K562 (cell line): ENCODE data around the gene ZNF891. TPM values are rescaled to one million over a fixed set of nuclear protein-coding genes. Genes with fewer than 3 reads are reported as not detected.
A peak's percentile ranks its signal among the peaks of the same experiment; 100 is the strongest.

ENCODE experiments used
- C11orf30 ChIP-seq: fragments of 450-650 bp; IDR thresholded peaks from 2 replicates; pipeline ENCODE4 v1.6.1; 2016; ENCODE audit warnings: low read depth, mild to moderate bottlenecking
- MCM3 ChIP-seq: fragments of 450-650 bp; IDR thresholded peaks from 2 replicates; pipeline ENCODE4 v1.6.1; 2016
- MTA2 ChIP-seq: fragments of 450-650 bp; IDR thresholded peaks from 2 replicates; pipeline ENCODE4 v1.6.1; 2016; ENCODE audit warnings: low read depth
- TSHZ1 ChIP-seq: fragments of 250-450 bp; sonication (Bioruptor Pico); IDR thresholded peaks from 2 replicates; pipeline ENCODE4 v1.4.0; 2020; ENCODE audit warnings: mild to moderate bottlenecking, moderate library complexity
- U2AF2 ChIP-seq: fragments of 200-400 bp; formaldehyde crosslinking; optimal IDR thresholded peaks from 2 replicates; pipeline ENCODE3; 2017; ENCODE audit warnings: low read depth, mild to moderate bottlenecking, low read length
- ZEB2 ChIP-seq: fragments of 450-650 bp; IDR thresholded peaks from 2 replicates; pipeline ENCODE4 v1.6.1; 2016
- ZNF280A ChIP-seq: fragments of 450-650 bp; IDR thresholded peaks from 2 replicates; pipeline ENCODE4 v1.6.1; 2018; ENCODE audit warnings: mild to moderate bottlenecking, low read depth; ENCODE audit not compliant: partially characterized antibody
- ZNF280B ChIP-seq: fragments of 250-450 bp; sonication (Bioruptor Pico); IDR thresholded peaks from 2 replicates; pipeline ENCODE4 v1.5.1; 2021; ENCODE audit warnings: mild to moderate bottlenecking
- ZNF347 ChIP-seq: fragments of 450-650 bp; formaldehyde crosslinking; IDR thresholded peaks from 2 replicates; pipeline ENCODE4 v1.4.0; 2020; ENCODE audit warnings: low read depth, mild to moderate bottlenecking, moderate library complexity
- ZNF444 ChIP-seq: fragments of 250-450 bp; sonication (Bioruptor Pico); IDR thresholded peaks from 2 replicates; pipeline ENCODE4 v1.4.0; 2020; ENCODE audit warnings: mild to moderate bottlenecking, moderate library complexity
- ZNF445 ChIP-seq: fragments of 250-450 bp; sonication (Bioruptor Pico); IDR thresholded peaks from 2 replicates; pipeline ENCODE4 v1.4.0; 2020; ENCODE audit warnings: low read depth, mild to moderate bottlenecking, moderate library complexity
- polyA plus RNA-seq, 8 experiments: library from polyadenylated mRNA; depleted of rRNA in 4 of 8; stranded (reverse) in 5 of 8; unstranded in 3 of 8; fragments of >200 nt; fragmentation: Nextera tagmentation in 2 of 8; fragmentation: Illumina TruSeq in 1 of 8; extraction: Ambion mirVana in 2 of 8; extraction: Trizol in 1 of 8; gene quantifications; 2 replicates each; pipeline versions ENCODE4 v1.2.1 to v1.2.3, GENCODE V29; 2011 to 2014; ENCODE audit warnings: inconsistent platforms in 1 of 8, missing spikeins in 1 of 8
- total RNA-seq, 7 experiments: library from RNA; depleted of rRNA in 6 of 7; stranded (reverse); fragments of >200 nt in 6 of 7; fragmentation: Illumina TruSeq in 2 of 7; extraction: Trizol in 2 of 7; gene quantifications; 2 replicates each; pipeline versions ENCODE4 v1.2.1 to v1.2.3, GENCODE V29; 2011 to 2021; ENCODE audit warnings: low replicate concordance in 1 of 7
- TF ChIP-seq, protein P1 (sequence below): fragments of 450-650 bp; formaldehyde crosslinking; IDR thresholded peaks from 2 replicates; pipeline ENCODE4 v1.4.0; 2020; ENCODE audit warnings: mild to moderate bottlenecking, moderate library complexity

The ZNF891 gene
- total and polyA plus RNA-seq, 9 of the 15 experiments (the other 6 are each of a cell fraction or from before 2014, with no cell fraction given): 0.41 to 2.0 (median 1.3) TPM

DNA sequence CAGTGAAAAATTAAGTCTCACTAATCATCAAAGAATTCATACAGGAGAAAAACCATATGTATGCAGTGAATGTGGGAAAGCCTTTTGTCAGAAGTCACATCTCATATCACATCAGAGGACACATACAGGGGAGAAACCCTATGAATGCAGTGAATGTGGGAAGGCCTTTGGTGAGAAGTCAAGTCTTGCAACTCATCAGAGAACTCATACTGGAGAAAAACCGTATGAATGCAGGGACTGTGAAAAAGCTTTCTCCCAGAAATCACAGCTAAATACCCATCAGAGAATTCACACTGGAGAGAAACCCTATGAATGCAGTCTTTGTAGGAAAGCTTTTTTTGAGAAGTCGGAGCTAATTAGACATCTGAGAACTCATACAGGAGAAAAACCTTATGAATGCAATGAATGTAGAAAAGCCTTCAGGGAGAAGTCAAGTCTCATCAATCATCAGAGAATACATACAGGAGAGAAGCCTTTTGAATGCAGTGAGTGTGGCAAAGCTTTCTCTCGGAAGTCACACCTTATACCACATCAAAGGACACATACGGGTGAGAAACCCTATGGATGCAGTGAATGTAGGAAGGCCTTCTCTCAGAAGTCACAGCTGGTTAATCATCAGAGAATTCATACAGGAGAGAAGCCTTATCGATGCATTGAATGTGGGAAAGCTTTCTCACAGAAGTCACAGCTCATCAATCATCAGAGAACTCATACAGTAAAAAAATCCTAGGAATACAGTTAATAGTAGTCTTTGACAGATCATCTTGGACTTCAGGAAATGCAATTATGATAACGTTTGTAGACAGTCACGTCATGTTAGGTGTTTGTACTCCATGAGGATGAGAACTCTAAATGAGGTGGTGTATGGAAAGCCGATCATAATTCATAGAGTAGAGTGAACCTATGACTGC lies 71.6 kb downstream of the ZNF891 start (continued):
- TF ChIP-seq TSHZ1 (no peak), ZNF445 (CRISPR knock-in tag) (no peak), ZNF444 (CRISPR knock-in tag) (no peak), C11orf30 (no peak), MCM3 (no peak), MTA2 (no peak), ZNF347 (no peak), ZNF280B (peak; percentile 32; the same call in 1 of the 2 replicates), ZEB2 (no peak), ZNF280A (peak; percentile 57), U2AF2 (no peak)
- TF ChIP-seq, protein P1, sequence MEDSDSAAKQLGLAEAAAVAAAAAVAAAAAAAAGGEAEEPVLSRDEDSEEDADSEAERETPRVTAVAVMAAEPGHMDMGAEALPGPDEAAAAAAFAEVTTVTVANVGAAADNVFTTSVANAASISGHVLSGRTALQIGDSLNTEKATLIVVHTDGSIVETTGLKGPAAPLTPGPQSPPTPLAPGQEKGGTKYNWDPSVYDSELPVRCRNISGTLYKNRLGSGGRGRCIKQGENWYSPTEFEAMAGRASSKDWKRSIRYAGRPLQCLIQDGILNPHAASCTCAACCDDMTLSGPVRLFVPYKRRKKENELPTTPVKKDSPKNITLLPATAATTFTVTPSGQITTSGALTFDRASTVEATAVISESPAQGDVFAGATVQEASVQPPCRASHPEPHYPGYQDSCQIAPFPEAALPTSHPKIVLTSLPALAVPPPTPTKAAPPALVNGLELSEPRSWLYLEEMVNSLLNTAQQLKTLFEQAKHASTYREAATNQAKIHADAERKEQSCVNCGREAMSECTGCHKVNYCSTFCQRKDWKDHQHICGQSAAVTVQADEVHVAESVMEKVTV (CRISPR knock-in tag): no peak
- TF ChIP-seq, all 486 proteins: peak for 12
